Right renal cortex interstitium (tissue), 3 donors: ENCODE measurements around the gene RLF. TPM values are rescaled to one million over a fixed set of nuclear protein-coding genes. Genes with fewer than 3 reads are reported as not detected.

Experiments
- DNase-seq, 3 donors: peaks; one replicate each; pipeline ENCODE4 v3.0.0-alpha.2; 2013; ENCODE audit warnings: low read depth in 3 of 3, low spot score in 2 of 3
- polyA plus RNA-seq, 3 donors: library from polyadenylated mRNA; unstranded; fragments of 120-200 nt; gene quantifications; one replicate each; pipeline ENCODE4 v1.2.1, GENCODE V29; 2013; ENCODE audit not compliant: insufficient read length in 3 of 3

Gene RLF
- polyA plus RNA-seq, 3 donors: 24.3 to 25.4 (median 24.6) TPM

DNA sequence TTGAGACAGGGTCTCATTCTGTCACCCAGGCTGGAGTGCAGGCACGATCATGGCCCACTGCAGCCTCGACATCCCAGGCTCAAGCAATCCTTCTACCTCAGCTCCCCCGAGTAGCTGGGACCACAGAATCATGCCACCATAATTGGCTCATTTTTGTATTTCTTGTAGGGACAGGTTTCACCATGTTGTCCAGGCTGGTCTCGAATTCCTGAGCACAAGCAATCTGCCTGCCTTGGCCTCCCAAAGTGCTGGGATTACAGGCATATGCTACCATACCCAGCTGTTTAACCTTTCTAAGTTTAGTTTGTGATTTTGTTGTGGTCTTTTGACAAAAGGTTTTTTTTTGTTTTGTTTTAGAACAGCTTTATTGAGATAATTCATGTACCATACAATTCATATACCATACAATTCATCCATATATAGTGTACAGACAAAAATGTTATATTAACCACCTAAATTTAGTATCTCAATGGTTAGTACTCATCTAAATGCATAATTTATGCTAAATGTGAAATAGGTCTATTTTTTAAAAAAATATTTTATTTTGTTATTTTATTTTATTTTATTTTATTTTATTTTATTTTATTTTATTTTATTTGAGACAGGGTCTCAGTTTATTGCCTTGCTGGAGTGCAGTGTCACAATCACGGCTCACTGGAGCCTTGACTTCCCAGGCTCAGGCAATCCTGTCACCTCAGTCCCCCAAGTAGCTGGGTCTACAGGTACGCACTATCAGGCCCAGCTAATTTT lies 105.8 kb downstream of the RLF start:
- DNase-seq: no peak

DNA sequence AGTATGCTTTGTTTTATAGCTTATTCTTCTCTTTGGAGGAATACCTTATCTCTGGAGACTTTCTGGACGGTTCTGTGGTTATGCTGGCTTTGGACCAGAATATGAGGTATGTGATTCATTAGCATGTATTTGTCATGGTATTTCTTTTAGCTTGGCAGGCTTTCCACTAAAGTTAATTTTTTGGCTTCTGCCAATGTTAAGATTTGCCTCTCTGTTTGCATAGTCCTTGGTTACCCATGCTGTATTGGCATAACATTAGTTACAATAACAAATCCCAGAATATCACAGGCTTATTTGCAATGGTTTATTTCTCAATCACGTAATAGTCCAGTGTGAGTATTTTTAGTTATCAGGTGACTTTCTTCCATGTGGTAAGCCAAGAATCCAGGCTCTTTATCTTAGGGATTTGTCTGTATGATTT lies 106.6 kb downstream of the RLF start:
- DNase-seq: no peak

GRCh38 chr1:40268211-40268610 lies 107.0 kb downstream of the RLF start:
- no peak for DNase-seq

DNA sequence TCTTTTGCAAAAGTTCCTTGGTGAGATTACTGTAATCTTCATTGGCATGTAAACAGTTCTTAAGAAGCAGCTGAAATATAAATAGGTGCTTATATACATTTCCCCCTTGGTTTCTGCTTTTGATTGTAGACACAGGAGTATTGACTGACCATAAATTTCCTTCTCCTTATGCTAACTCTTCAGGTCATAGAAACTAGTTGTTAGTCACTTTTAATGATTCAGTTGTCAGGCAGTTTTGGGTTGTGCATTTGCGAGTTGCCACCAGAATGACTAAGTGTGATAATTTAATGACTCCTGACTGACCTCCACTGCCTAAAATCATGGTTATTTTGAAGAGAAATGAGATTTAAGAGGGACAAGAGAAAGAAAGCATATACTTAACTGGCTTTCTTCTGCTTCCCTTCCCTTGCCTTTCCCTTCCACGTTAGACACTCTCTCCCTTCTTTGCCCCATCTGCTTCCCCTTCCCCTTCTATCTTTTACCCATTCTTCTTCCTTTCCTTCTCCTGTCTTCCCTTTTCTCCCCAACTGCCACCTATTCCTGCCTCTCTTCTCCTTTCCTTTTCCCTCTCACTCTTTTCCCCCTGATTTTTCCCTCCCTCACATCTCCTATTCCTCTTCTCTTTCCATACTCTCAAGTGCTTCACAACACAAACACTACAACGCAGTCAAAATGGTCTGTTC lies 109.1 kb downstream of the RLF start:
- DNase-seq: no peak

- DNase-seq: no peak
Observed at GRCh38 chr1:40272653-40273213, 111.5 kb downstream of the RLF start.

DNA sequence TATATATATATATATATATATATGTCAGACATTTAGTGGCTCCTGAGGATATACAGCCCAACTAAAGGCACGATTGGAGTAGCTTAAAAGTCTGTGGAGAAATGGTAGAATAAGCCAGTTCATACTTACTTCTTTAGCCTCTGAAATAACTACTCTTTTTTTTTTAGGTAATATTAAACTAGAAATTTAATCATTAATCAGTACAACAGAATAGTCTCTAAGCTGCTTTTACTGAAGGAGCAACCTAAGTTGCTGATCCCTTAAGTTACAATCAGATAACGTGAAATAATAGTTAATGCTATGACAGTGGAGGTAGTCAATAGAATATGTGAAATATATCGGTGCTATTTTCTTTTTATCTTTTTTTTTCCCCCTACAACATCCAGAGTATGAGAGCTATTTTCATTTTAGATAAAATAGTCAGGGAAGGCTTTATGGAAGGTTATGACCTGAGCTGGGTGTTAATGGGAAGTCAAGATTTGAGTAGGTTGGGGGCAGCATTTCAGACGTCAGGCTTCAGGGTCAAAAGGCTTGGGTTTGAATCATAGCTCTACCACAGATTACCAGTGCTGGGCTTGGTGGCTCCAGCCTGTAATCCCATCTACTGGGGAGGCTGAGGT lies 112.5 kb downstream of the RLF start:
- DNase-seq: no peak

DNA sequence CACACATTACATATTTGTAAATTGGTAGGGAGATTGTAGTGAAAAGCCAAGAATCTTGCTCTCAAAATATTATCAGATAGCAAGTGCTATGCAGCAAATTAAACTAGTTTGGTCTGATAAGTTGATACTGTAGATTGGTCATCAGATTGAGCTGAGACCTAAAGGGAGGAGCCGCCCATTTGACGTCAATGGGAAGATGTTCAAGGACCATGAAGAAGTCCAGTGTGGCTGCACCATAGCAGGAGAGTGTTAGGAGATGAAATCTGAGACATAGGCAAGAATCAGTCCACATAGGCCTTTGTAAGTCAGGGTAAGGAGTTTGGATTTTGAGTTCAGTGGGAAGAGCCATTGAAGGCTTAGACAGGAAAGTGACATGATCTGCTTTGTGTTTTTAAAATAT lies 113.1 kb downstream of the RLF start:
- DNase-seq: no peak

DNA sequence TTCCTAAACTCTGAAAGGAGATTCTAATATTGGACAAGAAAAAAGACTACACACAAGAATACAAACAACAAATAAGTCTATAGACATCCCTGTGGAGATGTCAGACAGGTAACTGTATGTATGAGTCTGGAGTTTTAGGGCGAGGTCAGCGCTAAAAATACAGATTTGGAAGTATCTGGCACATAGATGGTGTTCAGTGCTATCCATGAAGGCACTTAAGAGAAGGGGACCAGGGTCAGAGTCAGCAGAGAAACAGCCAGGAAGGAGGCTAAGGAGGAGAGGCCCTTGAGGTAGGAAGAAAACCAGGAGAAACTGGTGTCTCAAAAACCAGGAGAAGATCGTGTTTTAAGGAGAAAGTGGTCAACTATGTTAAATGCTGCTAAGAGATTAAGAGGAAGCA lies 114.9 kb downstream of the RLF start:
- DNase-seq: no peak

- DNase-seq: no peak
Observed at GRCh38 chr1:40281853-40282252, 120.7 kb downstream of the RLF start.

Other genes starting within 250 kb of the RLF start
- 1 to 10 TPM; 1.8 to 2.2 (median 2.2) TPM for gene MFSD2A, start 206.2 kb upstream of the RLF start, polyA plus RNA-seq
- gene CAP1, start 120.7 kb upstream of the RLF start, polyA plus RNA-seq: 100 to 1,000 TPM; 202 to 217 (median 212) TPM
- gene PPT1, start 64.1 kb upstream of the RLF start, polyA plus RNA-seq: 100 to 1,000 TPM; 111 to 144 (median 121) TPM
- not detected for gene TMCO2, start 86.5 kb downstream of the RLF start, polyA plus RNA-seq
- gene ZMPSTE24, start 96.8 kb downstream of the RLF start, polyA plus RNA-seq: 10 to 100 TPM; 57.5 to 60.3 (median 58.0) TPM
- 10 to 100 TPM; 17.2 to 20.0 (median 19.0) TPM for gene COL9A2, start 155.9 kb downstream of the RLF start, polyA plus RNA-seq
- gene SMAP2, start 212.3 kb downstream of the RLF start, polyA plus RNA-seq: 10 to 100 TPM; 22.6 to 26.7 (median 23.8) TPM